RWPE2 (cell line): ENCODE measurements around the gene FYB2.

Source experiments
- ATAC-seq: fragments of 200-7000 bp; cut with Tn5 transposase; 3 replicates; pipeline ENCODE4 v1.9.1; 2021; ENCODE audit warnings: low read depth
- DNase-seq: peaks from one replicate; pipeline ENCODE4 v3.0.0-alpha.2; 2020; ENCODE audit warnings: low spot score
- H3K27ac ChIP-seq: fragments of 450-650 bp; 2 replicates; pipeline ENCODE4 v1.5.1; 2017; ENCODE audit warnings: mild to moderate bottlenecking; ENCODE audit not compliant: poor library complexity, severe bottlenecking
- H3K27me3 ChIP-seq: fragments of 250-450 bp; sonication (Bioruptor Pico); 2 replicates; pipeline ENCODE4 v1.5.1; 2021; ENCODE audit warnings: mild to moderate bottlenecking, moderate library complexity; ENCODE audit not compliant: insufficient read depth, poor library complexity, severe bottlenecking
- H3K36me3 ChIP-seq: fragments of 250-450 bp; sonication (Bioruptor Pico); 2 replicates; pipeline ENCODE4 v1.5.1; 2020; ENCODE audit warnings: low read depth, mild to moderate bottlenecking, moderate library complexity
- H3K4me1 ChIP-seq: fragments of 250-450 bp; sonication (Bioruptor Pico); 2 replicates; pipeline ENCODE4 v1.5.1; 2021; ENCODE audit warnings: mild to moderate bottlenecking, moderate library complexity; ENCODE audit not compliant: insufficient read depth, poor library complexity, severe bottlenecking
- H3K4me3 ChIP-seq: fragments of 250-450 bp; sonication (Bioruptor Pico); 2 replicates; pipeline ENCODE4 v1.5.1; 2021; ENCODE audit warnings: mild to moderate bottlenecking, moderate library complexity; ENCODE audit not compliant: severe bottlenecking
- H3K9me3 ChIP-seq: fragments of 250-450 bp; sonication (Bioruptor Pico); 2 replicates; pipeline ENCODE4 v1.5.1; 2021; ENCODE audit warnings: mild to moderate bottlenecking, moderate library complexity; ENCODE audit not compliant: severe bottlenecking
- TF ChIP-seq, protein P1 (sequence below): fragments of 450-650 bp; IDR thresholded peaks from one replicate; pipeline ENCODE4 v1.5.1; 2017; ENCODE audit warnings: mild to moderate bottlenecking, moderate library complexity; ENCODE audit not compliant: poor library complexity, severe bottlenecking

FYB2 gene

DNA sequence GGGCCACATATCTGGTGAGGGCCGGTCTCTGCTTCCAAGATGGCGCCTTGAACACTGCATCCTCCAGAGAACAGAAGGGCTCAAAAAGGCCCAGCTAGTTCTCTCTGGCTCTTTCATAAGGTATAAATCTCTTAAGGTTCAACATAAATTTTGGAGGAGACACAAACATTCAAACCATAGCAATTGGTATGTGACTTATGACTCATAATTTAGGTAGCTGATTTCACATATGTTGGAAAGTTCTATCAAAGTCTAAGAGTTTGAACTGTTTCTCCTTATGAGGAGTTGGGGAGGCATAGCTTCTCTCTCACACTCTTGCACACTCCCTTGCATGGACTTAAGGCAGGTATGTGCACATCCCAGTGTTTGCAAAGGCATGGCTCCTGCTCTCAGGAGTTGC is 5.1 kb upstream of the FYB2 start:
- TF ChIP-seq, protein P1, sequence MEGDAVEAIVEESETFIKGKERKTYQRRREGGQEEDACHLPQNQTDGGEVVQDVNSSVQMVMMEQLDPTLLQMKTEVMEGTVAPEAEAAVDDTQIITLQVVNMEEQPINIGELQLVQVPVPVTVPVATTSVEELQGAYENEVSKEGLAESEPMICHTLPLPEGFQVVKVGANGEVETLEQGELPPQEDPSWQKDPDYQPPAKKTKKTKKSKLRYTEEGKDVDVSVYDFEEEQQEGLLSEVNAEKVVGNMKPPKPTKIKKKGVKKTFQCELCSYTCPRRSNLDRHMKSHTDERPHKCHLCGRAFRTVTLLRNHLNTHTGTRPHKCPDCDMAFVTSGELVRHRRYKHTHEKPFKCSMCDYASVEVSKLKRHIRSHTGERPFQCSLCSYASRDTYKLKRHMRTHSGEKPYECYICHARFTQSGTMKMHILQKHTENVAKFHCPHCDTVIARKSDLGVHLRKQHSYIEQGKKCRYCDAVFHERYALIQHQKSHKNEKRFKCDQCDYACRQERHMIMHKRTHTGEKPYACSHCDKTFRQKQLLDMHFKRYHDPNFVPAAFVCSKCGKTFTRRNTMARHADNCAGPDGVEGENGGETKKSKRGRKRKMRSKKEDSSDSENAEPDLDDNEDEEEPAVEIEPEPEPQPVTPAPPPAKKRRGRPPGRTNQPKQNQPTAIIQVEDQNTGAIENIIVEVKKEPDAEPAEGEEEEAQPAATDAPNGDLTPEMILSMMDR: no peak

DNA sequence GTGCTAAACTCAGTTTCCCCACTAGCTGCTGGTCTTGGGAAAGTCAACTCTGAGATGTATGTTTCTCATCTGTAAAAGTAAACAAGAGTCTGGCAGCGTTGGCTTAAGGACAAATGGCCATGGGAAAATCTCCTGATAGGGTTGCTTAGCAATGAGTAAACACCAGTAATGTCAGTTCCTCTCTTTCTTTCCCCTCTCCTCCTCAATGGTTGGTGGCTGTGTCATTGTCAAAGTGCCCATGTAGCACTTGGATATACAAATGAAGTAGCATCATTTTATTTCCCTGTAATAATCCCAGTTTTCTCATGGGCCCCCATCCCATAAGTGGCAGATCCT is 2.2 kb upstream of the FYB2 start:
- H3K36me3 ChIP-seq: no peaks in the 10 kb centered on the region
- H3K27ac ChIP-seq: no peak overlapping the region
- no peaks in the 10 kb centered on the region for H3K9me3 ChIP-seq
- H3K4me1 ChIP-seq: no peaks in the 10 kb centered on the region
- TF ChIP-seq, protein P1: no peak
- DNase-seq (no peak), ATAC-seq (no peak)
- no peak overlapping the region for H3K4me3 ChIP-seq
- H3K27me3 ChIP-seq: no peaks in the 10 kb centered on the region

More for the DNA sequence above, 5.1 kb upstream of the FYB2 start:
- H3K4me3 ChIP-seq: no peak overlapping the region
- no peak overlapping the region for H3K27ac ChIP-seq
- H3K9me3 ChIP-seq: no peaks in the 10 kb centered on the region
- ATAC-seq: no peak
- no peaks in the 10 kb centered on the region for H3K4me1 ChIP-seq
- H3K27me3 ChIP-seq: no peaks in the 10 kb centered on the region
- no peak for DNase-seq
- H3K36me3 ChIP-seq: no peaks in the 10 kb centered on the region

DNA sequence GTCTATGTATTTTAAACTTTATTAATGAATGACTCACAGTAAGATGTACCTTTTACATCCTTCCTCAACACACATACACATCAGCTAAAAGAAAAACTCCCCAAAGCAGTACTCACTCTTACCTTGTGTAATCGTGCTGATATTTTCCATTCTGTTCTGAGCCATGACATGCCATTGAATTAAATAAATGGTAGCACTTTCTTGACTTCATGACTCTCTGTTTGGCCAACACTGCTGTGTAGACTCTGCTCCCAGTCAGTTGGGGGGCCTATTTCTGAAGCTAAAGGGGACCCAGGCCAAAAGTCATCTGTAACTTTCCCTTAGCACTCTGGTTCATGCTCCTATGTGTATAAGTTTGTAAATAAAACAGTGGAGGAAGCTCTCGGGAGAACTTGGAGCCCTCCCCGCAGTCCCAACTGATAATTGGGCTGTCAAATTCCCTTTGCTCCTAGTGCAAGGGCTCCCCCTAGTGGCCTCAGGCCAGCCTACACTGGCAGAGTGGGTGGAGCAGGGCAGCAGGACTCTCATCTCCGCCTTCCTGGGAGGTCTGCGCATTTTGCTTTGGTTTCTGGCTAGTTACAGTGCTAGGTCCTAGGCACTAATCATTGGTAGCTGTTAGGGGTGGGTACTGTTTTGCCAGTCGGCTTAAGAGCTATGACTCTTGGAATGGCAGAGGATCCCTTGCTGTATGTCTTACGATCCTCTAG is 1.7 kb upstream of the FYB2 start:
- no peaks in the 10 kb centered on the region for H3K9me3 ChIP-seq
- H3K36me3 ChIP-seq: no peaks in the 10 kb centered on the region
- TF ChIP-seq, protein P1: peak; percentile 94
- H3K4me3 ChIP-seq: no peak overlapping the region
- ATAC-seq (peak; percentile 86), DNase-seq (peak; percentile 75)
- H3K4me1 ChIP-seq: no peaks in the 10 kb centered on the region
- no peaks in the 10 kb centered on the region for H3K27me3 ChIP-seq
- no peak overlapping the region for H3K27ac ChIP-seq

DNA sequence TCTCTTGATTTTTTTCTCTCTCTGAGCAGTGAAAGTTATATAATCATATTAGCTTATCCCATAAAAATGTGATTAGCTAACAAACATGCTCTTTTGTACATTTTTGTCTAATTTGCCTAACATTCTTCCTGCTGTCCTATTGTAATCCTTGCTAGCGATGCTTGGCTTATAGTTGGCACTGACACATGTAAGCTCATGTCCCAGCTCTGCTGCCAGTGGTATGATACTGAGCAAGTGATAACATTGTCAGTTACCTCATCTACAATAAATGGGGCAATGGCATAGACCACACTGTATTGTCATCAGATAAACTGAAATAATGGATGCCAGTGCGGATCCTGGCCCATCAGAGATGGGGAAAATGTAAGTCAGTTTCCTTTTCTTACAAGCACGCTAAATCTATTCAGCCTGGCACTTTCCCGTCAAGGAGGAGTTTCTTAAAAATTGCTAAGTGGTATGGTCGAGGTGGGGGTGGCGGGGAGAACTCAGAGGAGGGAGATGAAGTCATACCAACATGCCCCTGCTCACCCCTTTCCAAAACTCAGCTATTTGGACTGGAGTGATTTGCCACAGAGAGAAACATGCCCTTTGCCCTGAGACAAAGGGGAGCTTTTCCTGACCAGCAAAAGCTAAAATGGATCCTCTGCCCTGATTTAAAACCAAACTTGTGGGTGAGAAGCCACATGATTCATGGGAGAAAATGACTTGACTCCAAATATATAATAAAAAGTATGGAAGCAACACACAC is 1.3 kb downstream of the FYB2 start:
- H3K27ac ChIP-seq: no peak overlapping the region
- H3K36me3 ChIP-seq: no peaks in the 10 kb centered on the region
- no peaks in the 10 kb centered on the region for H3K27me3 ChIP-seq
- no peaks in the 10 kb centered on the region for H3K9me3 ChIP-seq
- no peaks in the 10 kb centered on the region for H3K4me1 ChIP-seq
- TF ChIP-seq, protein P1: no peak
- no peak for ATAC-seq
- no peak for DNase-seq
- no peak overlapping the region for H3K4me3 ChIP-seq

DNA sequence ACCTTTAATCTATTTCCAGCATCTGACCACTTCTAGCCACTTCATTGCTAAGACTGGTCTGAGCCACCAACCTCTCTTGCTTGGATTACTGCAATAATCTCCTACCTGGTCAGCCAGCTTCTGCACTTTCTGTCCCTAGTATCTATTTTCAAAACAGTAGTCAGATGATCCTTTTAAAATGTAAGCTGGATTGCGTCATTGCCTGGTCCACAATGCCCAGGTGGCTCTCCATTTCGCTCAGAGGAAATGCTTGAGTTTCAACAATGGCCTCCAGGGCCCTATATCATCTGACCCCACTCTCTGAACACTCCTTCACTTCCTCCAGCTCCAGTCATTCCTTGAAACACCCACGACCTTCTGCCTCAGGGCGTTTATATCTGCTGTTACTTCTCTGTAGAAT is 2.3 kb downstream of the FYB2 start:
- DNase-seq (no peak), ATAC-seq (no peak)
- H3K36me3 ChIP-seq: no peaks in the 10 kb centered on the region
- no peaks in the 10 kb centered on the region for H3K9me3 ChIP-seq
- H3K27ac ChIP-seq: no peak overlapping the region
- TF ChIP-seq, protein P1: no peak
- H3K4me1 ChIP-seq: no peaks in the 10 kb centered on the region
- no peaks in the 10 kb centered on the region for H3K27me3 ChIP-seq
- no peak overlapping the region for H3K4me3 ChIP-seq
